NCI-H460 (cell line): ENCODE data around the gene KHSRP. TPM values are rescaled to one million over a fixed set of nuclear protein-coding genes. Genes with fewer than 3 reads are reported as not detected.

Experiments used
- DNase-seq: peaks from one replicate; pipeline ENCODE4 v3.0.0-alpha.2; 2016; ENCODE audit warnings: low read depth; ENCODE audit errors: extremely low read depth
- polyA plus RNA-seq: library from polyadenylated mRNA; depleted of rRNA; stranded (reverse); fragments of >200 nt; gene quantifications from 2 replicates; pipeline ENCODE4 v1.2.3, GENCODE V29; 2014; cell fraction: nucleus; rRNA removed
- total RNA-seq: library from RNA; depleted of rRNA; stranded (reverse); fragments of >200 nt; shearing (Covaris generic); gene quantifications from 2 replicates; pipeline ENCODE4 v1.2.3, GENCODE V29; 2014; rRNA removed

Gene KHSRP, protein sequence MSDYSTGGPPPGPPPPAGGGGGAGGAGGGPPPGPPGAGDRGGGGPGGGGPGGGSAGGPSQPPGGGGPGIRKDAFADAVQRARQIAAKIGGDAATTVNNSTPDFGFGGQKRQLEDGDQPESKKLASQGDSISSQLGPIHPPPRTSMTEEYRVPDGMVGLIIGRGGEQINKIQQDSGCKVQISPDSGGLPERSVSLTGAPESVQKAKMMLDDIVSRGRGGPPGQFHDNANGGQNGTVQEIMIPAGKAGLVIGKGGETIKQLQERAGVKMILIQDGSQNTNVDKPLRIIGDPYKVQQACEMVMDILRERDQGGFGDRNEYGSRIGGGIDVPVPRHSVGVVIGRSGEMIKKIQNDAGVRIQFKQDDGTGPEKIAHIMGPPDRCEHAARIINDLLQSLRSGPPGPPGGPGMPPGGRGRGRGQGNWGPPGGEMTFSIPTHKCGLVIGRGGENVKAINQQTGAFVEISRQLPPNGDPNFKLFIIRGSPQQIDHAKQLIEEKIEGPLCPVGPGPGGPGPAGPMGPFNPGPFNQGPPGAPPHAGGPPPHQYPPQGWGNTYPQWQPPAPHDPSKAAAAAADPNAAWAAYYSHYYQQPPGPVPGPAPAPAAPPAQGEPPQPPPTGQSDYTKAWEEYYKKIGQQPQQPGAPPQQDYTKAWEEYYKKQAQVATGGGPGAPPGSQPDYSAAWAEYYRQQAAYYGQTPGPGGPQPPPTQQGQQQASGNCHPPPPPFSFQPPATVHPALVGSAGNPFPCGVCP
- total RNA-seq: 73.6 and 92.4 TPM in 2 replicates
- 111 and 149 TPM in 2 replicates for polyA plus RNA-seq

DNA sequence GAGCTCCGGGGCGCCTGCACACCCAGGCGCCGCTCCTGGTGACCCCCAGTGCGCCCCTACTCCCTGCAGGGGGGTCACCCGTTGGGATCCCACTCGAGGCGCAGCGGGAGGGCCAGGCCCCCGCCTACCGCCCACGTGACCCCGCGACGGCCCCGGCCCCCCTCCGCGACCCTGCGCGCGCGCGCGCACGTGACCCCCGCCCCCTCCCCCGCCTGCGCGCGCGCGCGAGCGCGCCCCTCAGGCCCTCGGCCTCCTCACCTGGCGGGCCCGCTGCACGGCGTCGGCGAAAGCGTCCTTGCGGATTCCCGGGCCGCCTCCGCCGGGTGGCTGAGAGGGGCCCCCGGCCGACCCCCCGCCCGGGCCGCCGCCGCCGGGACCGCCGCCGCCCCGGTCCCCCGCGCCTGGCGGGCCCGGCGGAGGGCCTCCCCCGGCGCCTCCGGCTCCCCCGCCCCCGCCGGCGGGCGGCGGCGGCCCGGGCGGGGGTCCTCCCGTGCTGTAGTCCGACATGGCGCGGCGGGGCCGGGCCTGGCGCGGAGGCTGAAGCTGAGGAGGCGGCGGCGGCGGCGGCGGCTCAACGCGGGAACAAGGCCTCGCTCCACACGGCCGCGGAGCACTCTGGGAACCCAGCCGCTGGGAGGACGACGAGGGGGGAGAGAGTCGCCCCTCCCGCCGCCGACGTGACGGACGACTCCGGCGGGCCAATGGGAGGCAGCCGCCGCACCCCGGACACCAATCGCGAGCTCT is at the start of gene KHSRP:
Gene KHSRP, minus strand, starts transcription at position 617 of the 744 bp plus-strand sequence. Its CDS starts 110 bp downstream, at position 507.
- DNase-seq: no peak

DNA sequence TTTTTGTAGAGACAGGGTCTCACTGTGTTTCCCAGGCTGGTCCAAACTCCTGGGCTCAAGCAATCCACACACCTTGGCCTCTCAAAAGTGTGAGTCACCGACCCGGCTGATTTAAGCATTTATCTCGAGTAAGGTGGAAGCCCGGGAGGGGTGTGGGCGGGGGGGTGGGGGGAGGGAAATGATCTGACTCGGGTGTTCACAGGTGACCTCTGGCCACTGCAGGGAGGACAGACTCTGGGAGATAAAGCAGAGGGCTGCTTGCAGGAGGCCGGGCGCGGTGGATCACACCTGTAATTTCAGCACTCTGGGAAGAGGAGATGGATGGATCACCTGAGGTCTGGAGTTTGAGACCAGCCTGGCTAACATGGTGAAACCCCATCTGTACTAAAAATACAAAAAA is 49.0 kb upstream of the KHSRP start:
- no peak for DNase-seq

DNA sequence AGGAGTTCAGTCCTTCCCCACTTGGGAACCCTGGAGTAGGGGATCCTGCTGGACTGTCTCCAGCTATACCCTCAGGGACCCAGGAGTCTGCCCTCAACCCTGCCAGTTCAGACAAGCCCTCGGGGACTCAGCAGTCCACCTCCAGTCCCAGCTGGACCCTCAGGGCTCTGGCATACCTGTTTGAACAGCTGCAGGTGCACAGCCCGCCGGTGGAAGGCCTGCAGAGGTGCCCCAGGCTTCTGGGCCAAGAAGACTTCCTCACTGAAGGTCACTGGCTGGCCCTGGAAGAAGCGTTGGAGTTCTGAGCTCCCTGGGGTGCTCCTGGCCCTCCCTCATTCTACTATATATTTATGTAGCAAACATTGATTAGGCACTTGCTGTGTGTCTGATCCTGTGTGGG is 48.1 kb upstream of the KHSRP start:
- DNase-seq: no peak

DNA sequence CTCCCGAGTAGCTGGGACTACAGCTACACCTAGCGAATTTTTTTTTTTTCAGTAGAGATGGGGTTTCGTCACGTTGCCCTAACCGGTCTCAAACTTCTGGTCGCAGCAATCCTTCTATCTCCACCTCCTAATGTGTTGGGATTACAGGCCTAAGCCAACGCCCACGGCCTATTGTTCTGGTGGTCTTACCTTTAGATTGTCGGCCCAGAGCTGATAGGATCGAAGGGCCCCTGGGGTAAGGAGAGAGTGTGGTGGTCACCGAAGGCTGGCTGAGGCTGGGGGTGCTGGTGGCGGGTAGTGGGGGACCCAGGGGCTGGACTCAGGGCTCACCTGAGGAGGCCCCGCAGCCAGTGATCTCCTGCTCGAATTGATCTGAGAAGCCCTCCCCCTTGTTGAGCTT is 46.5 kb upstream of the KHSRP start:
- no peak for DNase-seq

DNA sequence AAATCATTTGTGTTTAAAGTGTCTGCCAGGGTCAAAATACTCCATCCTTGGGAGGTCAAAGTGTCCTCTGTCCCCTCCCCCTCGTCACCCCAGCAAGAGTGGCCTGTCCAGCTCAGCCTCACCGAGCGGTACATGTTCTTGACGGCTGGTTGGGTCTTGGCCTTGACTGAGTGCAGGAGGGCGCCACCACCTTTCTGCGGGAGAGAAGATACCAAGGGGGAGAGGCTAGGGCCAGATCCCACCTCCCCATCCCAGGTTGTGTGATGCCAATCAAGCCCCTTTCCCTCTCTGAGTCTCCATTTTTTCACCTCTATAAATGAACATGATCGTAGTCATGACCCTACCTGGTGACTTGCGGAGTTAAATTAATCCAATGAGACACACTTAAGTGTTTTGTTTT is 45.6 kb upstream of the KHSRP start:
- no peak for DNase-seq

DNA sequence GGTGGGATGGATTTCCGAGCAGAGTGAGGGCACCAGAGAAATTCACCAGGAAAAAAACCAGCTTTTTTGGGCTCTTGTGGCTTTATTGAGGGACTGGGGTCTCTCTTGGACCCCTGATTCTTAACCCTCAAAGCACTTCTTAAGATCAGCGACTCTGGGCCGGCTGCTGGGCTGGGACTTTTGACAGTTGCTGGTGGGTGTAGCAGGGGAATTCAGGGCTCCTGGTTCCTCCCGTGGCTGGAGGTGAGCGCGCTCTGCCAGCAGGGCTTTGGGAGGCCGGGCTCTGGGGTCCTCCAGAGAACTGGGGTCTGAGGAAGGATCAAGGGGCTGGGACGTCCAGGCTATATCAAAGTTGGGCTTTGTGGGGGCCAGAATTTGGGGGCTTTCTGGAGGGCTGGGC is 42.8 kb upstream of the KHSRP start:
- DNase-seq: no peak

DNA sequence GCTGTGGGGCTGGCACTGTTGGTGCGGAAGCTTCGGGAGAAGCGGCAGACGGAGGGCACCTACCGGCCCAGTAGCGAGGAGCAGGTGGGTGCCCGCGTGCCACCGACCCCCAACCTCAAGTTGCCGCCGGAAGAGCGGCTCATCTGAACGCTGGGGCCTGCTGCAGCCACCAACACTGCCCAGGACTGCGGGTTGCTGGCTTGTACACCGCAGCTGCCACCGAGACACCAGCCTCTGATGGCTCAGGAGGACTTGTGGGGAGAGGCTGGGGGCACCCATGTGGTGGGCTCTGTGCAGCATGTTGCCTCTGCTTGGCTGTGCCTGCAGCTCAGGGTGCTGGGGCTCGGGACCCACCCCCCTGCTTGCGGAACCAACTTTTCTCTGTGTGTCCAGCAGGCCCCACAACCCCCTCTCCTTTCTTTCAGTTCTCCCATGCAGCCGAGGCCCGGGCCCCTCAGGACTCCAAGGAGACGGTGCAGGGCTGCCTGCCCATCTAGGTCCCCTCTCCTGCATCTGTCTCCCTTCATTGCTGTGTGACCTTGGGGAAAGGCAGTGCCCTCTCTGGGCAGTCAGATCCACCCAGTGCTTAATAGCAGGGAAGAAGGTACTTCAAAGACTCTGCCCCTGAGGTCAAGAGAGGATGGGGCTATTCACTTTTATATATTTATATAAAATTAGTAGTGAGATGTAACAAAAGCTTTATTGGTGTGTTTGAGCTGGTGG is 42.1 kb upstream of the KHSRP start:
- DNase-seq: no peak

DNA sequence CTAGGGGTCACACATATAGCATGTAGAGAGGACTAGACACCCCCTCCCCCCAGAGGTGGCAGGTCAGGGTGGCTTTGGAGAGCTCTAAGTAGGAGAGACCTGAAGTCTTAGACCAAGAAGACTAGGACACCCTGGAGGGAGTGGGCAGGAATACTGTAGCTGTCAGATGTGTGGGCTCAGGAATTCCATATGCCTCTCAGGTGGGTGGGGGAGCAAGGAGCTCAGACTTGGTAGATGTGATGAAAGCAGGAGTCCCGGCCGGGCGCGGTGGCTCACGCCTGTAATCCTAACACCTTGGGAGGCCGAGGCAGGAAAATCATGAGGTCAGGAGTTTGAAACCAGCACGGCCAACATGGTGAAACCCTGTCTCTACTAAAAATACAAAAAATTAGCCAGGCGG is 41.1 kb upstream of the KHSRP start:
- DNase-seq: no peak

DNA sequence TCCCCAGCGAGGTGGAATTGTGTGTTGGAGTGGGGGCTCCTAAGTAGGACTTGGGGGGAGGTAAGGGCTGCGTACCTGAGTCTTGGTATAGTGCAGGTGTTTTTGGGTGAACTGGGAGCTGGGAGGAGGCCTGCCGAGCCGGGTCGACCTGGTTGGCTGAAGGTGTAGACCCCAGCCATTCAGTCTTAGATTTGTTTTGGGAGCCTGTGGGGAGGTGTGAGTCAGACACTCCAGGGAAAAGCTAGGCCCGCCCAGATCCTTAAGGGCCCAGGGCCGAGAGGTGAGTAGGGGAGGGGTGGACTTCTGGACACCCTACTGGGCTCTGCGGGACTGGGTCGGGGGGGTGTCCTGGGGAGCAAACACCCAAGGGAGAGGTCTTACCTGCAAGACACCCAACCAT is 40.4 kb upstream of the KHSRP start:
- DNase-seq: no peak

DNA sequence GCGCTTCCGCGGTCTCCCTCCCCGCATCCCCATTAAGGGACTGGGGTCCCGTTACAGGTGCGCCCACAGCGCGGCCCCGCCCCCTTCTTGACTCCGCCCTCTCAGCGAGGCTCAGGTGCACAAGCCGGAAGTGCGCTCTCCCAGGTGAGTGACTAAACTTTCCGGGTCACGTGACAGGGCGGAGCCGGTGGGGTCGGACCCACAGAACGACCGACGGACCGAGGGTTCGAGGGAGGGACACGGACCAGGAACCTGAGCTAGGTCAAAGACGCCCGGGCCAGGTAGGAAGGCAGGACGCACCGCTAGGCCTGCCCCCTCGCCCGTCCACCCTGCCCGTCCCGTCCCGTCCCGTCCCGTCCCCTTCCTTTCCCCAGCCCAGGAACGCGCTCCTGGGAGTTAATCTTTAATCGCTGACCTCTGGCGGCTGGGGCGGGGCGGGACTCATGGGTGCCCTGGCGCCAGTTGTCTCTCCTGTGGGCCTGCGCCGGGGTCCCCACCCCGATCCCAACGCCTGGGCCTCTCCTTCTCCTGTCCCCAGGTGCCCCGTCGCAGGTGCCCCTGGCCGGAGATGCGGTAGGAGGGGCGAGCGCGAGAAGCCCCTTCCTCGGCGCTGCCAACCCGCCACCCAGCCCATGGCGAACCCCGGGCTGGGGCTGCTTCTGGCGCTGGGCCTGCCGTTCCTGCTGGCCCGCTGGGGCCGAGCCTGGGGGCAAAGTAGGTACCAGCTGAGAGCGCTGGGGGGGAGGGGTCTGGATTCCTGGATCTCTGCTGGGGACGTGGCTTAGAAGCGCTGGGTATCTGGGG is 39.7 kb upstream of the KHSRP start, which contains the start of gene CRB3:
Gene CRB3, plus strand, starts transcription at position 202 of the 804 bp plus-strand sequence. Its CDS starts 431 bp downstream, at position 633.
- DNase-seq: no peak

DNA sequence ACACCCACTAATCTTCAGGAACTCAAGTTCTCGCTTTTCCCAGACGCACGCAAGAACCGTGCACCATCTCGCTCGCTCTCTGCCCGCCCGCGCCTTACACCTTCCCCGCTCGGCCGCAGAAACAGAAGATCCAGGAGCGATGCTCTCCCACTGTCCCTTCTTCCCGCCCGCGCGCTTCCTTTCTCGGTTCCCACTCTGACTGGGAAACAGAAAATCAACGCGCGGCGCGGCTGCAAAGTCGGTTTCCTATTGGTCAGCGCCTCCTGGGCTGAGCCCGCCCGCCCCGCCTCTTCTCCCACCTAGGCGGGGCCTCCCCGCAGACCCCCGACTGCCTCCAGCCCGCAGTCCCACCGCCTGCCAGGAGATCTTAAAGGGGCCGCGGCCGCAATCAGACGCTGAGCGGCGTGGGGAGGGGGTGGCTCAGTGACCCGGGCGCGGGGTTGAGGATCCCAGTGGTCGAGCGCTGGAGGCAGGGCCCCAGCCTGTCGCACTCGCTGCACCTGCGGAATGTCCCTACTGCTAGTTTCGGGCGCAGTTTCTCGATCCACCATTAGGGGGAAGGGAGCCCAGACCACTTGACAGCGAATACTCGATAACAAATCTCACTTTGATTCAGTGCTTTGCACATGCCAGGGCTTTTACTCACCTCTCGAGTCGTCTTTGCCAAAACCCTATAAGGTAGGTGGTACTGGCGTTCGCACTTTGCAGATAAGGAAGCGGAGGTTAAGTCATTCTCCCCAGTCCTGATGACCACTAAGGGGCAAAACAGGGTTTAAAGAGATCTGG is 35.7 kb upstream of the KHSRP start:
- peak; percentile 93 for DNase-seq

DNA sequence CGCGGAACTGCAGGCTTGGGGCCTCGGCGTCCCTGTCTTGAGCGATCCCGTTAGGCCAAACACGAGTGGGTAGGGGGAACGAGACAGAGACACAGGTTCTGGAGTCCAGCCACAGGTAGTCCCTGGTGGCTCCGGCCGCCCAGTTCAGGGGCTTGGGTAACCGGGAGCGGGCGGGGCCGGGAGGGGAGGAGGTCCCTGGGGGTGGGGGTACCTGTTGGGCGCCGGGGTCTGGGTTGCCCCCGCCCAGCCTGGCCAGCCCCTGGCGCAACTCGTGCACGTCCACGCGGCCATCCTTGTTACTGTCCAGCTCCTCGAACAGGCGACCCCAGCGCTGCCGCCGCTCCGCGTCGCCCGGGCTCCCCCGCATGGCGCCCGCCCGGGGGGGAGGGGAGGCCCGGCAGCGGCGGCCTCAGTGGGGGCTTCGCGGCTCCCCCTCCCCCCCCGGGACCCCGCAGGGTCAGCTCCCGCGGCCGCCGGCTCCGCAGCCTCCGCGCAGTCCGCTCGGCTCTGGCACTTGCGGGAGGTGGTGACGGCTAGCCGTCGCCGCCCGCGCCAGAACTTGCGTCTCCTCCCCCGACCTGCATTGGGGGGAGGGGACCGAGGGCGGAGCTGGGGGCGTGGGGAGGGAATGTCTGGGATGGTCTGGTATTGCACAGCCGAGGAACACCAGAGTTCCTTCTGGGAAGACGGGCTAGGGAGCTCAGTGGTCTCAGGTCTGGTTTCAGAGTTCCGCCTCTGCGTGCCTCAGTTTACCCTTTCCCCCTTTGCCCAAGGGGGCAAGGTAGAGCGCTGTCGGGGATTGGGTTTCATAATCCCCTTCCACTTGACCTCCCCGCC is 34.9 kb upstream of the KHSRP start, which contains the start of gene SLC25A23:
Gene SLC25A23, minus strand, starts transcription at position 531 of the 837 bp plus-strand sequence. Its CDS starts 164 bp downstream, at position 367.
- DNase-seq: peak; percentile 51

DNA sequence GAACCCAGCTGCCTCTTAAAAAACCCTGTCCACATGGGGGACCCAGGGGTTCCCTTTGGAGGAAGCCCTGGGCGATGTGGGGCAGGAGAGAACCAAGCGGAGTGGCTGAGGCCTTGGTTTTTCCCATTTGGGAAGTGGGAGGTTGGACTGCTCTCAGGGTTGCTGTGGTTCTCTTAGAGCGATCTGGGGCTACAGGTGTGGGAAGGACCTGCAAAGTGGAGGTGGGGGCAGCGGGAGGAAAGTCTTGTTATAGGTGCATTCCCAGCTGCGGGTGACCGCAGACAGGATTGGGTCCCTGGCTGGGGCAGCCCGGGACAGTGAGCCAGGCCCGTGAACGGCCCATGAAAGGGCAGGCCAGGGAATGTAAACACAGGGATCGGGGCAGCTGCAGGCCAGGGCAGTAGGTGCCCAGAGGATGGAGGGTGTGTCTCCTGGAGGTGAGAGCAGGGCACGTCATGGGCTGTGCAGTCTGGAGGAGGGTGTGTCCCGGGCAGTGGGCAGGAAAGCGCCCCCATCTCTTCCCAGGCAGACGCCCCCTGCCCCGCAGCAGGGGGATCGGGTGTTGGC is 34.2 kb upstream of the KHSRP start:
- DNase-seq: no peak

DNA sequence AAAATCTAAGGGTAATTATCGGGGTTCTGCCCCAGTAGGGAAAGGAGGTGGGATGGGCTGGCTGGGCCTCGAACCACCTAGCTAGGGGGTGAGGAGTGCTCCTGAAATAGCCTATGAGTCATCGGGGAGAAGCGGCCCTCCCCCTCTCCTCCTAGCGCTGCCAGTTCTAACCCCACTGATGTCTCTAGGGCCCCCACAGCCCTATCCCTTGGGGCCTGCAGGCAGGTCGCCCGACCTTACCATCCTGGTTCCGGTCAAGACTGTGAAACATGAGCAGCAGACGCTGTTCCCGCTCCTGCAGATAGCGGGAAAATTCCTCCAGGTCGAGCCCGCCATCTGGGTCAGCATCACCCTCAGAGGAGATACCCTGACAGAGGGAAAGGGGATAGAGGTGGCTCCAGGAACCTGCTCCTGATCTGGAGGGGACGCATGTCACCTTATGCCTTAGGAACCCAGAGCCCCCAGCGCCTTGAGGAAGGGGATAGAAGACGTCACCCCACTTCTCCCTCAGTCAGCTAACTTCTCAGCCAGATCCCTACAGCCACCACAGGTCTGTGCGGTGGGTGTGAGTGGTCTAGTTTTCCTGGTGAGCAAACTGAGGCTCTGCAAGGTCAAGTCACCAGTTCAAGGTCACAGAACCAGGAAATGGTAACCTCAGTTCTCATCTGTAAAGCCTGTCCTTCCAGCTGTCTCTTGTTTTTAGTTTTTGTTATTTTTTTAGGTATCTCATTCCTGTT is 33.5 kb upstream of the KHSRP start:
- no peak for DNase-seq

DNA sequence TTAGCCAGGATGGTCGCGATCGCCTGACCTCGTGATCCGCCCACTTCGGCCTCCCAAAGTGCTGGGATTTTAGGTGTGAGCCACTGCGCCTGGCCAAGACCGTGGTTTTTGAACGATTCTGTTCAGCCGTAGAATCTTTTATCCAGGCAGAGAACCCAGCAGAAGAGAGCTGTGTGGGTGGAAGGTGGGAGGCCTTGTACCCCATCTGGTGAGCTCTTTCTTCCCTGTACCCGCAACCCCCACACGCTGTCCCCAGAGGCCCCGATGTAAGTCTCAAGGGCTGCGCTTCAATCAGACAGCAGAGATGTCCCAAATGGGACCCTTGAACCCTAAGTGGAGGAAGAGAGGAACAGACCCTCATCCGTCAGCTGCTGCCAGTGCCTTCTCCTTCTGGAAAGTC is 31.3 kb upstream of the KHSRP start:
- DNase-seq: no peak

DNA sequence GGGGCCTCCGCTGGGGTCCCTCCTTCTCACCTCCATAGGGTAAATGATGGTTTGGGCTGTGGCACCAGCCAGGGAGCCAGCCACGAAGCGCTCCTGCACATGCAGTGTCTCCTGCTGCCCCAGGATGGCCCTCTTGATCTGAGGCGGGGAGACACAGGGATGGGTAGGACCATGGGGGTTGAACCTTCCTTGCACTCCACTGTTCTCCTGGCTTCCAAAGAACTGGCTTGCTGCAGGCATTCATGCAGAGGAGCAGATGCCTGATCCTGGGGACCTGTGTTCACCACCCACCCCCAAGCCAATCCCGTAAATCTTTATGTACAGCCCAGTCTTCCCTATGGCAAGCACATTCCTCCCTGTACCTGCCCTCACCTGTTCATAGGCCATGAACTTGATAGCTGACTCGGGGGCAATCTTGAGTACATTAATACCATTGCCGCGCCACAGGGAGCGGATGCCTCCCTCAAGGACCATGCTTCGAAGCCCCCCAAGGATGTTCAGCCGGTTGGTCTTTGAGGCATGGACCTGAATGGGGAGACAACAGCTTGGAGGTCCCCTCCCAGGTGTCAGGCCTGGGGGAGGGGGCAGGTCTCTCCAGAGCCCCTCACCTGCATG is 29.4 kb upstream of the KHSRP start:
- no peak for DNase-seq
